SK-N-SH (cell line): ENCODE measurements around the gene MTERF4.

ENCODE experiments used
- CTCF ChIP-seq: fragments of 200-600 bp; sonication (generic); IDR thresholded peaks from 2 replicates; pipeline ENCODE4 v1.6.1; 2017; ENCODE audit warnings: antibody characterized with exemption, mild to moderate bottlenecking, moderate library complexity
- EP300 ChIP-seq, 2 experiments: IDR thresholded peaks; 2 replicates each; pipeline versions ENCODE4 v1.4.0 to v1.6.1; 2012; ENCODE audit warnings: borderline replicate concordance in 1 of 2, low read depth in 1 of 2, low read length in 1 of 2
- GABPA ChIP-seq: IDR thresholded peaks from 2 replicates; pipeline ENCODE4 v1.4.0; 2012; ENCODE audit warnings: low read depth, mild to moderate bottlenecking
- MEF2A ChIP-seq: IDR thresholded peaks from 2 replicates; pipeline ENCODE4 v1.4.0; 2012; ENCODE audit warnings: low read depth, borderline replicate concordance
- POLR2AphosphoS5 ChIP-seq: IDR thresholded peaks from 2 replicates; pipeline ENCODE4 v1.6.1; 2012; ENCODE audit warnings: low read depth, low read length

GRCh38 chr2:241047253-241048010 is 54.7 kb downstream of the MTERF4 start:
- TF ChIP-seq CTCF (no peak), EP300 (IDR thresholded peaks at IDR 0.05; ENCODE audit: borderline replicate concordance in 1 of 2, low read depth in 1 of 2, low read length in 1 of 2) (no peak), GABPA (no peak), MEF2A (no peak), POLR2AphosphoS5 (no peak)
